Measurements from ENCODE around the gene GSPT2. TPM values are rescaled to one million over a fixed set of nuclear protein-coding genes. Genes with fewer than 3 reads are reported as not detected.

Gene GSPT2
- total RNA-seq, 6 donors from 2014 or later: 1.0 to 8.2 (median 5.3) TPM

DNA sequence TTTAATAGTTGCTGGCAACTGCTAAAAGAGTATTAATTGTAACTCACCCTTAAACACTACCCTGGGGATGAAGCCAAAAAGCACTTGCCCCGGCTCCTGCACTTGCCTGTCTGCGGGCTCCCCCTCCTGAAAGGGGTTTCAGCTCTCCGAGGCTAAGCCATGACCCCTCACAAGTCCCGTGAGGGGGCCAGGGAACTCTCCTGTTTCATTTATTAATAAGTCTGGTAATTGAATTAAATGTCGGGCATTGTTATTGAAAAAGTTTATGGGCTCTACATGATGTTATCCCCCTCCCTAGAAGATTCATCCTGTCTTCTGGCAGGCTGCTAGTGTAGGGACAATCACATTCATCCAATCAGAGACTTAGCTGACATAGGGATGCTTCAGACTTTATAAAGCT, 23.3 kb downstream of the GSPT2 start:
- Histone ChIP-seq H3K36me3 (no peaks in the 10 kb centered on the region), H3K27me3 (no peaks in the 10 kb centered on the region), H3K4me1 (no peaks in the 10 kb centered on the region), H3K4me3 (no peak overlapping the region), H3K9me3 (peaks cover 0 to 3% (median 0%) of the 10 kb centered on the region in 4 donors), H3K27ac (no peak overlapping the region)
- 74% methylated on average over 5 of the region's 5 CpGs; no CpG with 5 or more reads in 1 of the 2 donors for WGBS, 2 donors
- DNase-seq (no peak), ATAC-seq (ENCODE audit: low FRiP score in 2 of 2) (no peak)
- TF ChIP-seq, protein P1, sequence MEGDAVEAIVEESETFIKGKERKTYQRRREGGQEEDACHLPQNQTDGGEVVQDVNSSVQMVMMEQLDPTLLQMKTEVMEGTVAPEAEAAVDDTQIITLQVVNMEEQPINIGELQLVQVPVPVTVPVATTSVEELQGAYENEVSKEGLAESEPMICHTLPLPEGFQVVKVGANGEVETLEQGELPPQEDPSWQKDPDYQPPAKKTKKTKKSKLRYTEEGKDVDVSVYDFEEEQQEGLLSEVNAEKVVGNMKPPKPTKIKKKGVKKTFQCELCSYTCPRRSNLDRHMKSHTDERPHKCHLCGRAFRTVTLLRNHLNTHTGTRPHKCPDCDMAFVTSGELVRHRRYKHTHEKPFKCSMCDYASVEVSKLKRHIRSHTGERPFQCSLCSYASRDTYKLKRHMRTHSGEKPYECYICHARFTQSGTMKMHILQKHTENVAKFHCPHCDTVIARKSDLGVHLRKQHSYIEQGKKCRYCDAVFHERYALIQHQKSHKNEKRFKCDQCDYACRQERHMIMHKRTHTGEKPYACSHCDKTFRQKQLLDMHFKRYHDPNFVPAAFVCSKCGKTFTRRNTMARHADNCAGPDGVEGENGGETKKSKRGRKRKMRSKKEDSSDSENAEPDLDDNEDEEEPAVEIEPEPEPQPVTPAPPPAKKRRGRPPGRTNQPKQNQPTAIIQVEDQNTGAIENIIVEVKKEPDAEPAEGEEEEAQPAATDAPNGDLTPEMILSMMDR (IDR thresholded peaks at IDR 0.05): no peak
- TF ChIP-seq POLR2AphosphoS5 (IDR thresholded peaks at IDR 0.05) (no peak), POLR2A (IDR thresholded peaks at IDR 0.05) (no peak), EP300 (IDR thresholded peaks at IDR 0.05) (no peak)

DNA sequence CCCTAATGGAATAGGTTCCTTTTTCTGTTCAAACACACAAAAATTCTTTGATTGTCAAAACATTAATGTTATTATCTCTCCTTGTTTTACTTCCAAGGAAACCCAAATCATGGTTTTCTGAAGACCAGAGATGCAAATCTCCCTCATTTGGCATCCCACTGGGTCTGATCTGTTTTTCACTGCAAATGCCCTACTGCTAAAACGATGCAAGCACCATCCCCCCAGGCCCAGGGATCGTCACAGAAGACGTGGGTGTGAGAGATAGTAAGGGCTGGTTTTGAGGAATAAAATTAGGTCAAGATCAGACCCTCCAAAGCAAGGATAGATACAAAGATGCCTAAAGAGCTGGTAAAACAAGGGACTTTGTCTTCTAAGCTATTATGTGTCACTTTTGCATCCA, 33.6 kb downstream of the GSPT2 start:
- Histone ChIP-seq H3K4me1 (no peaks in the 10 kb centered on the region), H3K27ac (no peak overlapping the region), H3K9me3 (no peaks in the 10 kb centered on the region), H3K36me3 (no peaks in the 10 kb centered on the region), H3K4me3 (no peak overlapping the region), H3K27me3 (no peaks in the 10 kb centered on the region)
- ATAC-seq (ENCODE audit: low FRiP score in 2 of 2) (no peak), DNase-seq (no peak)
- WGBS, 2 donors: 20 to 37% methylated on average over 3 of the region's 3 CpGs
- no peak for TF ChIP-seq POLR2A (IDR thresholded peaks at IDR 0.05)
- TF ChIP-seq EP300 (IDR thresholded peaks at IDR 0.05): no peak
- no peak for TF ChIP-seq POLR2AphosphoS5 (IDR thresholded peaks at IDR 0.05)
- TF ChIP-seq, protein P1 (IDR thresholded peaks at IDR 0.05): no peak

DNA sequence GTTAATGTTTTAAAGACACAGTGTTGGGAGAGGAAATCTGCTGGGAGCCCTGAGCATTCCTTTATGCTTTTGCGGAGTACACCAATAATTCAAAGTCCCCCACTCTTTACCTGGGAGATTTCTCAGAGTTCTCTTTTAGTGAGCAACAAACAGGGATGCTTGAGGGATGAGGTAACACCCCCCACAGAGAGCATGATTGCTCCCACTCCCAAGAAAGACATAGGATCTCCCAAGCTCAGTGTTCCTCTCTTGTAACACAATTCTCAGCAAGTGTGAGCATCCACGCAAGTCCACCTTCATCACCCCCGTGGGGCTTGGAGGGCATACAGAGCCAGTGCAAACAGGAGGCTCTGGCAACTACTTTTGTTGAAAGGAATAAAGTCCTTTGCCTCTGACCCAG, 36.1 kb downstream of the GSPT2 start:
- WGBS, 2 donors: 68 to 89% methylated on average over 1 to 3 of the region's 3 CpGs
- ATAC-seq (ENCODE audit: low FRiP score in 2 of 2) (no peak), DNase-seq (no peak)
- Histone ChIP-seq H3K4me3 (no peak overlapping the region), H3K9me3 (no peaks in the 10 kb centered on the region), H3K27ac (no peak overlapping the region), H3K27me3 (no peaks in the 10 kb centered on the region), H3K4me1 (no peaks in the 10 kb centered on the region), H3K36me3 (no peaks in the 10 kb centered on the region)
- no peak for TF ChIP-seq POLR2A (IDR thresholded peaks at IDR 0.05)
- TF ChIP-seq, protein P1 (IDR thresholded peaks at IDR 0.05): no peak
- TF ChIP-seq POLR2AphosphoS5 (IDR thresholded peaks at IDR 0.05): no peak
- no peak for TF ChIP-seq EP300 (IDR thresholded peaks at IDR 0.05)

DNA sequence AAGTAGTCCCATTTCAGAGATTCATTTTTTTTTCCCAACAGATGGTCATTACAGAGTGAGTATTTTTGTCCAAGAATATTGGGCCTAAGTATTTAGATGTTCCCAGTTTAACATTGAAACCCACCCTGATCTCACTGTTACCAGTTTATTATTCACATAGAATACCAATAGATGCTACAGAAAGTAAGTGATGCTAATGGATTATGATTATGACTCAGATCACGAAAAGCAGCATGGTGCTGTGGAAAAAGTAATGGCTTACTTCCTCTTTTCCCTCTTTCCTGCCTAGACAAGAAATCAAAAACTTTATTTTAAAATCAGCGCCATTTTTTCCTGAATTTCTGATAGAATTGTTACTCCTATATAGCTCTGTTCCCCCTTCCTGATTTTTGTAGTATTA, 51.9 kb downstream of the GSPT2 start:
- WGBS, 2 donors: 69 to 96% methylated on average over 2 of the region's 2 CpGs
- no peak overlapping the region for H3K4me3 ChIP-seq
- H3K36me3 ChIP-seq: no peaks in the 10 kb centered on the region
- H3K9me3 ChIP-seq: no peaks in the 10 kb centered on the region
- no peak overlapping the region for H3K27ac ChIP-seq
- ATAC-seq (ENCODE audit: low FRiP score in 2 of 2) (no peak), DNase-seq (no peak)
- no peaks in the 10 kb centered on the region for H3K4me1 ChIP-seq
- TF ChIP-seq POLR2AphosphoS5 (IDR thresholded peaks at IDR 0.05) (no peak), EP300 (IDR thresholded peaks at IDR 0.05) (no peak), POLR2A (IDR thresholded peaks at IDR 0.05) (no peak)
- TF ChIP-seq, protein P1 (IDR thresholded peaks at IDR 0.05): no peak
- no peaks in the 10 kb centered on the region for H3K27me3 ChIP-seq

Other genes with a start within 250 kb of the GSPT2 start
- gene NUDT11, start 246.8 kb upstream of the GSPT2 start, total RNA-seq: under 1 TPM in 4 of 6 donors, not detected in 2; 0.22 to 0.76 (median 0.40) TPM
- gene CENPVL3, start 124.5 kb upstream of the GSPT2 start, total RNA-seq: not detected
- gene CENPVL2, start 60.6 kb upstream of the GSPT2 start, total RNA-seq: not detected
- not detected for gene CENPVL1, start 32.9 kb upstream of the GSPT2 start, total RNA-seq
- 10 to 100 TPM; 25.1 to 72.8 (median 65.7) TPM for gene MAGED1, start 150.2 kb downstream of the GSPT2 start, total RNA-seq

Measured in upper lobe of left lung (tissue), 6 donors.